ENCODE measurements around the gene C17orf75. TPM values are rescaled to one million over a fixed set of nuclear protein-coding genes. Genes with fewer than 3 reads are reported as not detected.
"Not testable (repeated sequence)": the region's sequence is repeated elsewhere in the genome, so short reads cannot be mapped to it uniquely, and the experiment has no call there.

C17orf75 gene, protein sequence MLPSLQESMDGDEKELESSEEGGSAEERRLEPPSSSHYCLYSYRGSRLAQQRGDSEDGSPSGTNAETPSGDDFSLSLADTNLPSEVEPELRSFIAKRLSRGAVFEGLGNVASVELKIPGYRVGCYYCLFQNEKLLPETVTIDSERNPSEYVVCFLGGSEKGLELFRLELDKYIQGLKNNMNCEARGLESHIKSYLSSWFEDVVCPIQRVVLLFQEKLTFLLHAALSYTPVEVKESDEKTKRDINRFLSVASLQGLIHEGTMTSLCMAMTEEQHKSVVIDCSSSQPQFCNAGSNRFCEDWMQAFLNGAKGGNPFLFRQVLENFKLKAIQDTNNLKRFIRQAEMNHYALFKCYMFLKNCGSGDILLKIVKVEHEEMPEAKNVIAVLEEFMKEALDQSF
- 11.8 TPM for total RNA-seq
- 10 to 100 TPM in 1 of 4 donors, 1 to 10 TPM in 3; 6.3 to 11.1 (median 9.4) TPM for polyA plus RNA-seq

DNA sequence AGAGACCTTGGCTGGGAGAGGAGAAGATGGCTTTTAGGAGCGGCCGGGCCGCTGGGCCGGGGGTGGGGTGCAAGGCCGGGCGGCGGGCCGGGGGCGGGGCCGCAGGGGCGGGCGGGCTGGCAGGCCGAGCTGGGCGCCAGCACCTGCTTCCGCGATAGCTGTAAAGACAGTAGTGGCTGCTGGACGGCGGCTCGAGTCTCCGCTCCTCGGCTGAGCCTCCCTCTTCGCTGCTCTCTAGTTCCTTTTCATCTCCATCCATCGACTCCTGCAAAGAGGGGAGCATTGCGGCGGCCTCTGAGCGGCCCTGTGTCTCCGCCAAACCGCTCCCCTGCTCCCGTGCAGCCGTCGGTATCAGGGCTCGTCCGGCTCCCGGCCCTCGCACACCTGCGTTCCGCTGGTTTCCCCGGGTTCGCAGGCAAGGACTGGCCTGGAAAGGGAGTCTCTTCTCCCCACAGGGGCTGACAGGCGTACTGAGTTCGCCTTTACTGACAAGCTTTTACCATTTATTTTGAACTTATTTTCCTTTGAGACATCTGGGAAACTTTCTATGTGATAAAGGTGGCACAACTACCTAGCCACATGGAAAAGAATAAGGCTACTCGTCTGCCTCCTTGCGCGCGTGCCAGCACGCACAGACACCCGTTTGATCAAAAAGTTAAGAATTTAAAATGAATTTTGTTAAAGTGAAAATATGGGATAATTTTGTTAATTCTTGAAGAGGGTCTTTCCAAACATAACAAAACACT, at the start of gene C17orf75:
Gene C17orf75 (minus strand): TSS at position 317 of the 746 bp plus-strand sequence. CDS start 34 bp downstream, at position 283.
- peaks cover 12% of the 10 kb centered on the region for H3K36me3 Mint-ChIP-seq

DNA sequence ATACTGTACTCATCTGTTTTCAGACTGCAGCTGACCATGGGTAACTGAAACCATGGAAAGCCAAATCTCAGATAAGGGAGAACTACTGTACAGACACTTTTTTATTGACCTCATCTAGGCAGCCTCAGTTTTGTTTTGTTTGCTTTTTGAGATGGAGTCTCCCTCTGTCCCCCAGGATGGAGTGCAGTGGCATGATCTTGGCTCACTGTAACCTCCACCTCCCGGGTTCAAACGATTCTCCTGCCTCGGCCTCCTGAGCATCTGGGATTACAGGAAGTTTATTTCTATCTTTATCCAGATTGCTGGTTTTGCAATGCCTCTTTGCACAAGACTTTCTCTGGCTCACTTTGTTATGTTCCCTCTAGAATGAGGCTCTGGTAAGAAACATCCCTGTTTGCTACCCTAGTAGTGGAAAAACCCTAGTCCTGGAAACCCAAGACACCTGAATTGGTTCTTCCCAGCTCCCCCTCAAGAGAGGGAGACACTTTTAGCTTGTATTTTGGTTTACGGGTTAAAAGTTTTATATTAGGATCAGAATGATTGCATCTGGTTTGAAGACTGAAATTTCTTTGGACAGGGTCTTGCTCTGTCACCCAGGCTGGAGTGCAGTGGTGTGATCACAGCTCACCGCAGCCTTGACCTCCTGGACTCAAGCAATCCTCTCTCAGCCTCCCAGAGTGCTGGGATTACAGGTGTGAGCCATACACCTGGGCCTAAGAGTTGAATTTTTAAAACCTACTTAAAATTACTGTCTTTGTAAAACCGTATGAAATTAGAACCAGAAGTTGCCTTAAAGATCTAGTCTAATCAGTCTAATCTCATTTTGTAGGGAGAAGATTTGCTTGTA, 46.9 kb upstream of the C17orf75 start:
- Histone ChIP-seq H3K4me3 (ENCODE audit: low read depth, low read length) (no peak overlapping the region), H3K36me3 (ENCODE audit: control insufficient read depth, insufficient read depth, low read length) (peaks cover 2% of the 10 kb centered on the region), H3K27ac (ENCODE audit: insufficient read depth, low read length, poor library complexity, severe bottlenecking) (no peak overlapping the region), H3K9me3 (ENCODE audit: control insufficient read depth in 2 of 2, low read length in 2 of 2) (no peaks in the 10 kb centered on the region), H3K27me3 (ENCODE audit: control insufficient read depth, insufficient read depth, low read length) (no peaks in the 10 kb centered on the region), H3K4me1 (ENCODE audit: control insufficient read depth, insufficient read depth, low read length, poor library complexity, severe bottlenecking) (no peaks in the 10 kb centered on the region)
- peaks cover 11% of the 10 kb centered on the region for H3K36me3 Mint-ChIP-seq
- H3K27ac Mint-ChIP-seq, result peak overlapping the region in 1 of 3 donors; percentile 65
- no peak overlapping the region for H3K4me3 Mint-ChIP-seq
- peaks cover 0 to 1% (median 0%) of the 10 kb centered on the region in 7 donors for H3K9me3 Mint-ChIP-seq
- ATAC-seq (ENCODE audit: low read depth in 2 of 2) (no peak), DNase-seq (no peak)
- H3K4me1 Mint-ChIP-seq, result peaks cover 0 to 12% (median 4%) of the 10 kb centered on the region in 4 donors
- H3K27me3 Mint-ChIP-seq, result no peaks in the 10 kb centered on the region

More for the DNA sequence above, at the start of gene C17orf75:
- H3K27ac ChIP-seq (ENCODE audit: insufficient read depth, low read length, poor library complexity, severe bottlenecking), result peak within 1 kb of the TSS; percentile 82
- H3K36me3 ChIP-seq (ENCODE audit: control insufficient read depth, insufficient read depth, low read length), result peaks cover 8% of the 10 kb centered on the region
- H3K27me3 Mint-ChIP-seq, result no peaks in the 10 kb centered on the region
- H3K4me3 Mint-ChIP-seq, result peak within 1 kb of the TSS; percentile 88 to 99 (median 94)
- peak within 1 kb of the TSS; percentile 88 for H3K4me3 ChIP-seq (ENCODE audit: low read depth, low read length)
- H3K4me1 ChIP-seq (ENCODE audit: control insufficient read depth, insufficient read depth, low read length, poor library complexity, severe bottlenecking), result peaks cover 15% of the 10 kb centered on the region
- H3K27me3 ChIP-seq (ENCODE audit: control insufficient read depth, insufficient read depth, low read length), result no peaks in the 10 kb centered on the region
- peak within 1 kb of the TSS; percentile 89 to 95 (median 91) for H3K27ac Mint-ChIP-seq
- peaks cover 3 to 25% (median 14%) of the 10 kb centered on the region in 4 donors for H3K4me1 Mint-ChIP-seq
- DNase-seq (peak; percentile 56 to 90 (median 75)), ATAC-seq (ENCODE audit: low read depth in 2 of 2) (peak; percentile 92 to 93)
- no peaks in the 10 kb centered on the region for H3K9me3 ChIP-seq (ENCODE audit: control insufficient read depth in 2 of 2, low read length in 2 of 2)
- H3K9me3 Mint-ChIP-seq, result no peaks in the 10 kb centered on the region

DNA sequence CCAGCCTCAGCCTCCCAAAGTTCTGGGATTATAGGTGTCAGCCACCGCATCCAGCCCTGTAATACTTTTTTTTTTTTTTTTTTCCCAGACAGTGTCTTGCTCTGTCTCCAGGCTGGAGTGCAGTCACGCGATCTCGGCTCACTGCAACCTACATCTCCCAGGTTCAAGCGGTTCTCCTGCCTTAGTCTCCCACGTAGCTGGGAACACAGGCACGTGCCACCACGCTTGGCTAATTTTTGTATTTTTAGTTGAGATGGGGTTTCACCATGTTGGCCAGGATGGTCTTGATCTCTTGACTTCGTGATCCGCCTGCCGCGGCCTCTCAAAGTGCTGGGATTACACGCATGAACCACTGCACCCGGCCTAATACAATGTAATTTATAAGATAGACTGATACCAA, 46.2 kb upstream of the C17orf75 start:
- not testable (repeated sequence) for H3K27me3 ChIP-seq (ENCODE audit: control insufficient read depth, insufficient read depth, low read length); H3K4me1 ChIP-seq (ENCODE audit: control insufficient read depth, insufficient read depth, low read length, poor library complexity, severe bottlenecking); H3K27ac ChIP-seq (ENCODE audit: insufficient read depth, low read length, poor library complexity, severe bottlenecking); H3K4me3 ChIP-seq (ENCODE audit: low read depth, low read length); DNase-seq; H3K36me3 Mint-ChIP-seq; ATAC-seq (ENCODE audit: low read depth in 2 of 2); H3K27ac Mint-ChIP-seq; H3K9me3 Mint-ChIP-seq; H3K27me3 Mint-ChIP-seq; H3K4me3 Mint-ChIP-seq; H3K36me3 ChIP-seq (ENCODE audit: control insufficient read depth, insufficient read depth, low read length); H3K9me3 ChIP-seq (ENCODE audit: control insufficient read depth in 2 of 2, low read length in 2 of 2)
- peaks cover 3 to 12% (median 7%) of the 10 kb centered on the region in 4 donors for H3K4me1 Mint-ChIP-seq

DNA sequence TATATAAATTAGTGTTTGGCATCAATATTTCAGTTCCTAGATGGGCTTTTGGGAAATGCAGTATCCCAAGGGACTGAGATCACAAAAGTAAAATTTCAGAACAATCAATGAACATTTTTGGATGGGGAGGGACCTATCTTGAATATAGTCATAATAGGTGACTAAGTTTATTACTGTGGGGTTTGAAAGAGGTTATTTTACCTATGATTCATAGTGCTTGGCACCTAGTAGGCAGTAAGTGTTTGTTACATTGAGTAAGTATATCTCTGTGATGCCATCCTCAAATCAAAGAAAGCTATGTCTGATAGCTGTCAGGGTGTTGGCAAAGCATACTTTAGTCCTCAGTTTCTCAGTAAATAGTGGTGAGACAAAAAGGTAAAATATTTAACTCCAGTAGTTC, 44.9 kb upstream of the C17orf75 start:
- Histone ChIP-seq H3K27me3 (ENCODE audit: control insufficient read depth, insufficient read depth, low read length) (no peaks in the 10 kb centered on the region), H3K27ac (ENCODE audit: insufficient read depth, low read length, poor library complexity, severe bottlenecking) (no peak overlapping the region), H3K4me3 (ENCODE audit: low read depth, low read length) (no peak overlapping the region), H3K36me3 (ENCODE audit: control insufficient read depth, insufficient read depth, low read length) (peaks cover 15% of the 10 kb centered on the region), H3K4me1 (ENCODE audit: control insufficient read depth, insufficient read depth, low read length, poor library complexity, severe bottlenecking) (no peaks in the 10 kb centered on the region), H3K9me3 (ENCODE audit: control insufficient read depth in 2 of 2, low read length in 2 of 2) (no peaks in the 10 kb centered on the region)
- no peak overlapping the region for H3K4me3 Mint-ChIP-seq
- no peaks in the 10 kb centered on the region for H3K9me3 Mint-ChIP-seq
- H3K4me1 Mint-ChIP-seq, result peaks cover 7 to 24% (median 12%) of the 10 kb centered on the region in 4 donors
- DNase-seq (no peak), ATAC-seq (ENCODE audit: low read depth in 2 of 2) (no peak)
- H3K27ac Mint-ChIP-seq, result peak overlapping the region in 1 of 3 donors; percentile 32
- no peaks in the 10 kb centered on the region for H3K27me3 Mint-ChIP-seq
- peaks cover 12% of the 10 kb centered on the region for H3K36me3 Mint-ChIP-seq

DNA sequence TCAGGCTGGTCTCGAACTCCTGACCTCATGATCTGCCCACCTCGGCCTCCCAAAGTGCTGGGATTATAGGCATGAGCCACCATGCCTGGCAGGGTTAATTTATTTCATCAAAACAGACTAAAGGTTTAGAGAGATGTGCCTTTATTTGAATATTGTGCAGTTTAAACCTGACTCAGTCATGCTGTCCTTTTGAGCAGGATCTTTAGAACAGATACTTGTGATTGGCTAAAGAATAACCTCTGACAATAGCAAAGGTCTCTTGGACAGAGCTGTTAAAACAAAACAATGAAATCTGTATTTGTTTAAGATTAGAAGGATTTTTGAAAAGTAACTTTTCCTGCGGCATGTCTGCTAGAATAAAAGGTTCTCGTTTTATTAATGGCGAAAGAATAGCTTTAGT, 44.0 kb upstream of the C17orf75 start:
- no peak for DNase-seq
- H3K4me1 ChIP-seq (ENCODE audit: control insufficient read depth, insufficient read depth, low read length, poor library complexity, severe bottlenecking), result no peaks in the 10 kb centered on the region
- ATAC-seq (ENCODE audit: low read depth in 2 of 2), result no peak
- no peak overlapping the region for H3K27ac ChIP-seq (ENCODE audit: insufficient read depth, low read length, poor library complexity, severe bottlenecking)
- H3K27me3 Mint-ChIP-seq, result no peaks in the 10 kb centered on the region
- H3K27me3 ChIP-seq (ENCODE audit: control insufficient read depth, insufficient read depth, low read length), result no peaks in the 10 kb centered on the region
- H3K4me3 Mint-ChIP-seq, result no peak overlapping the region
- H3K27ac Mint-ChIP-seq, result no peak overlapping the region
- H3K4me1 Mint-ChIP-seq, result peaks cover 8 to 28% (median 12%) of the 10 kb centered on the region in 4 donors
- peaks cover 12% of the 10 kb centered on the region for H3K36me3 Mint-ChIP-seq
- no peaks in the 10 kb centered on the region for H3K9me3 ChIP-seq (ENCODE audit: control insufficient read depth in 2 of 2, low read length in 2 of 2)
- peaks cover 23% of the 10 kb centered on the region for H3K36me3 ChIP-seq (ENCODE audit: control insufficient read depth, insufficient read depth, low read length)
- H3K4me3 ChIP-seq (ENCODE audit: low read depth, low read length), result no peak overlapping the region
- H3K9me3 Mint-ChIP-seq, result no peaks in the 10 kb centered on the region

DNA sequence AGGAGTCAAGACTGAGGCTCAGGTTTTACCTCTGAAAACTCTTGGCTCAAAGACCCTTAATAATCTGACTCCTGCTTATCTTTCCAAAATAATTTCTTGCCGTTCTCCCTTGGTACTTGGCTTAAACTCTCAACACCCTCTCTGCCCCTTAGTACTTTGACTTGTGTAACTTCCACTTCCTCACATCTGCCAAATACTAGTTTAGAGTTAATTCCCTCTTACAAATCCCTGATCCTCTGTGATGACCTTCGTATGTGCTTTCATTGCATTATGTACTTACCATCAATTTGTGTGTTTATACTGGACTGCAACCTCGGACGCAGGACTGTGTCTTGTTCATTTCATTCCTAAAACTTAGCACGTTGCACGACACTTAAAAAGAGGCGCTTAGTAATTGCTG, 43.1 kb upstream of the C17orf75 start:
- no peak overlapping the region for H3K4me3 ChIP-seq (ENCODE audit: low read depth, low read length)
- Mint-ChIP-seq H3K9me3 (no peaks in the 10 kb centered on the region), H3K27ac (peak overlapping the region in 1 of 3 donors; percentile 70), H3K4me3 (no peak overlapping the region), H3K27me3 (no peaks in the 10 kb centered on the region), H3K4me1 (peaks cover 9 to 31% (median 12%) of the 10 kb centered on the region in 4 donors), H3K36me3 (peaks cover 13% of the 10 kb centered on the region)
- H3K27ac ChIP-seq (ENCODE audit: insufficient read depth, low read length, poor library complexity, severe bottlenecking), result no peak overlapping the region
- H3K4me1 ChIP-seq (ENCODE audit: control insufficient read depth, insufficient read depth, low read length, poor library complexity, severe bottlenecking), result no peaks in the 10 kb centered on the region
- H3K36me3 ChIP-seq (ENCODE audit: control insufficient read depth, insufficient read depth, low read length), result peaks cover 32% of the 10 kb centered on the region
- no peak for ATAC-seq (ENCODE audit: low read depth in 2 of 2)
- H3K27me3 ChIP-seq (ENCODE audit: control insufficient read depth, insufficient read depth, low read length), result no peaks in the 10 kb centered on the region
- H3K9me3 ChIP-seq (ENCODE audit: control insufficient read depth in 2 of 2, low read length in 2 of 2), result no peaks in the 10 kb centered on the region
- no peak for DNase-seq

DNA sequence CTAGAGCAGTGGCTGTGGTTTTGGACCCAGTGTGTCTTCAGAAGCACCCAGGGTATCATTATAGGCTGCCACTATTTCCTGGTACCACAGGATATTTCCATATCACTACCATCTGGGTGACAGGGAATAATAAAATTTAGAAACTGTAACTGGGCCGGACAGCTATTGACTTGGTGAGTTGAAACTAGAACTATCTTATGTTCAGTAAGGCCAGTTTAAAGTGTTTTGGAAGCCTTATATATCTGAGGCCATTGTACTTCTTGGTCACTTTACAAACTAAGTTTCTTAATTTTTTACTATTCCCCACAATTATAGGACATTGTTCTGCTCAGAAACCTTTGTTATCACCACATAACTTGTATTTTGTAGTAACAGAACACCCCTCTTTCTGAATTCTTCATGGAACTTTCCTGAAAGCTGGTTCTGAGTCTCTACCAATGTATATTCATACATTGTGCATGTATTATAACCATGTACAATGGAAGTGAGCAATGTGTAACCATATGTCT, 42.0 kb upstream of the C17orf75 start:
- H3K9me3 ChIP-seq (ENCODE audit: control insufficient read depth in 2 of 2, low read length in 2 of 2), result no peaks in the 10 kb centered on the region
- H3K27me3 ChIP-seq (ENCODE audit: control insufficient read depth, insufficient read depth, low read length), result no peaks in the 10 kb centered on the region
- no peak overlapping the region for H3K4me3 ChIP-seq (ENCODE audit: low read depth, low read length)
- peaks cover 41% of the 10 kb centered on the region for H3K36me3 ChIP-seq (ENCODE audit: control insufficient read depth, insufficient read depth, low read length)
- no peak overlapping the region for H3K27ac ChIP-seq (ENCODE audit: insufficient read depth, low read length, poor library complexity, severe bottlenecking)
- no peaks in the 10 kb centered on the region for H3K9me3 Mint-ChIP-seq
- DNase-seq (no peak), ATAC-seq (ENCODE audit: low read depth in 2 of 2) (no peak)
- H3K27ac Mint-ChIP-seq, result no peak overlapping the region
- peaks cover 13% of the 10 kb centered on the region for H3K36me3 Mint-ChIP-seq
- no peaks in the 10 kb centered on the region for H3K27me3 Mint-ChIP-seq
- peaks cover 9 to 31% (median 13%) of the 10 kb centered on the region in 4 donors for H3K4me1 Mint-ChIP-seq
- no peak overlapping the region for H3K4me3 Mint-ChIP-seq
- no peaks in the 10 kb centered on the region for H3K4me1 ChIP-seq (ENCODE audit: control insufficient read depth, insufficient read depth, low read length, poor library complexity, severe bottlenecking)
